ENCODE data around the gene OPALIN. TPM values are rescaled to one million over a fixed set of nuclear protein-coding genes. Genes with fewer than 3 reads are reported as not detected.

The OPALIN gene
- polyA plus RNA-seq, 10 donors = not detected

DNA sequence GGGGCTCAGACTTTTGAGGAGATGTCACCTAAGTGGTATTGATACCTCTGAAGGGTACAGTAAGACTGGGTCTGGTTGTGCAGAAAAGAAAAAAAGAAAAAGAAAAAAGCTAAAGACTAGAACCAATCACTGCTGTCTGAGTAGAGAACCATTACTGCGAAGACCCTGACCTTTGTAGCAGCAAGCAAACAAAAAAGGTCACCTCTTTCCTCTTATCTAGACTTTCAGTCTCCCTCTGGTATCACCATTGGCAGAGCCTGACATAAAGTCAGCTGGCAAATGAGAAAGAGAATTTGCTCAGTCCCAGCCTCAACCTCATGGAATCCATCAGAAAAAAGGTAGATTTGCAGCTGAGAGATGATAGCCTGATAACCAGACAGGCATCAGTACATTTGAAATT is 57.2 kb downstream of the OPALIN start:
- DNase-seq = no peak

DNA sequence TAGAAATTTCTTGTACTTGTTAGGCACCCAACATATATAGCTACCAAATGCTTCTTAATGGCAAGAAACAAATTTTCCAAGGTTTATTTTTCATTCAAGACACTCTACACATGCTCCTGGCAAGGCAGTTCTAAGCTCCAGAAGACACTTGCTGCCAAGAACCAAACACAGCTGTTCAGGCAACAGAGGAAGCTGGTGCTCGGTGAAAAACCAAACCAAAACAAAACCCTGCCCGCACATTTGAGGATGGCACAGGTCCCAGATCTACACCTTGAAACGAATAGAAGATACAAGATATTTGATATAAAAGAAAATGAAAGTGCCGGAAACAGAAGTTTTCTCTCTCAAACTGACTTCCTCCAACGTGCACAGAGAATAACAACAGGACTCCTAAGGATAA is 59.4 kb downstream of the OPALIN start:
- no peak for DNase-seq

GRCh38 chr10:96298362-96298761 is 60.4 kb downstream of the OPALIN start:
- DNase-seq = no peak

- no peak for DNase-seq
Observed at GRCh38 chr10:96297486-96297885, 61.3 kb downstream of the OPALIN start.

GRCh38 chr10:96295475-96295874 is 63.3 kb downstream of the OPALIN start:
- DNase-seq = no peak

Other genes with a start within 250 kb of the OPALIN start
- gene ZNF518A, start 228.7 kb downstream of the OPALIN start, polyA plus RNA-seq (ENCODE audit: insufficient read length in 10 of 10) = 10 to 100 TPM; 13.8 to 30.3 (median 19.6) TPM
- gene BLNK, start 87.4 kb downstream of the OPALIN start, polyA plus RNA-seq (ENCODE audit: insufficient read length in 10 of 10) = 1 to 10 TPM; 1.4 to 2.9 (median 2.0) TPM
- under 1 TPM in 5 of 10 donors, not detected in 5; 0.16 to 0.46 (median 0.24) TPM for gene DNTT, start 54.6 kb downstream of the OPALIN start, polyA plus RNA-seq (ENCODE audit: insufficient read length in 10 of 10)
- gene TLL2, start 154.9 kb upstream of the OPALIN start, polyA plus RNA-seq (ENCODE audit: insufficient read length in 10 of 10) = 1 to 10 TPM in 9 of 10 donors, under 1 TPM in 1; 0.99 to 5.2 (median 3.9) TPM
- gene TM9SF3, start 228.0 kb upstream of the OPALIN start, polyA plus RNA-seq (ENCODE audit: insufficient read length in 10 of 10) = 100 to 1,000 TPM in 4 of 10 donors, 10 to 100 TPM in 6; 80.1 to 118 (median 96.1) TPM

All from muscle of back (tissue), 11 donors.